HCT116 (cell line): ENCODE results near the gene PAK1IP1.
"Not testable (repeated sequence)": the region's sequence is repeated elsewhere in the genome, so short reads cannot be mapped to it uniquely, and the experiment has no call there.

Experiments
- CTCF ChIP-seq, 3 experiments: fragments of 200-600 bp in 1 of 3; sonication (generic) in 1 of 3; IDR thresholded peaks in 2 of 3; conservative IDR thresholded peaks in 1 of 3; 2 replicates each; pipeline ENCODE4 v1.5.1; 2012 to 2017; ENCODE audit warnings: low read depth in 2 of 3, low read length in 2 of 3, antibody characterized with exemption in 1 of 3, borderline replicate concordance in 1 of 3, control low read depth in 1 of 3, mild to moderate bottlenecking in 1 of 3, mixed read lengths in 1 of 3, mixed run types in 1 of 3, moderate library complexity in 1 of 3; ENCODE audit not compliant: insufficient read depth in 1 of 3
- EGR1 ChIP-seq: IDR thresholded peaks from 2 replicates; pipeline ENCODE4 v1.6.1; 2012; ENCODE audit warnings: low read depth
- JUND ChIP-seq: IDR thresholded peaks from 2 replicates; pipeline ENCODE4 v1.6.1; 2012
- MAX ChIP-seq: IDR thresholded peaks from 2 replicates; pipeline ENCODE4 v1.6.1; 2012
- POLR2A ChIP-seq: IDR thresholded peaks from 2 replicates; pipeline ENCODE4 v1.7.0; 2011; ENCODE audit warnings: borderline replicate concordance; ENCODE audit not compliant: insufficient read depth, insufficient read length; ENCODE audit errors: extremely low read depth
- POLR2AphosphoS5 ChIP-seq: IDR thresholded peaks from 2 replicates; pipeline ENCODE4 v1.6.1; 2011; ENCODE audit warnings: mild to moderate bottlenecking, low read depth, low read length, moderate library complexity
- RAD21 ChIP-seq: IDR thresholded peaks from 2 replicates; pipeline ENCODE4 v1.6.1; 2012; ENCODE audit warnings: low read depth, mild to moderate bottlenecking
- REST ChIP-seq: IDR thresholded peaks from 2 replicates; pipeline ENCODE4 v1.6.1; 2012; ENCODE audit warnings: low read depth
- SIN3A ChIP-seq: IDR thresholded peaks from 2 replicates; pipeline ENCODE4 v1.6.1; 2012; ENCODE audit warnings: low read depth
- ZFX ChIP-seq: fragments of 450-650 bp; IDR thresholded peaks from 2 replicates; pipeline ENCODE4 v1.6.1; 2017

GRCh38 chr6:10750568-10750967 lies 55.8 kb downstream of the PAK1IP1 start:
- TF ChIP-seq POLR2A; REST; POLR2AphosphoS5; CTCF (IDR thresholded peaks at IDR 0.05 in 2 of 3, conservative IDR thresholded peaks at IDR 0.05 in 1 of 3; ENCODE audit: borderline replicate concordance in 1 of 3, insufficient read depth in 1 of 3, low read depth in 2 of 3, low read length in 2 of 3); ZFX; RAD21; EGR1; MAX; SIN3A; JUND: not testable (repeated sequence)
